Activated naive CD8-positive, alpha-beta T cell treated with anti-CD3 and anti-CD28 coated beads for 36 hours (primary cell): ENCODE results near the gene CDYL. TPM values are rescaled to one million over a fixed set of nuclear protein-coding genes. Genes with fewer than 3 reads are reported as not detected.

ENCODE experiments used
- DNase-seq: peaks from one replicate; pipeline ENCODE4 v3.0.0; 2021
- H3K27ac Mint-ChIP-seq: one replicate; pipeline ENCODE4 v1.8.0; 2022; ENCODE audit warnings: mild to moderate bottlenecking, moderate library complexity, mixed read lengths
- H3K27me3 Mint-ChIP-seq: one replicate; pipeline ENCODE4 v1.8.0; 2022; ENCODE audit warnings: mild to moderate bottlenecking, mixed read lengths
- H3K36me3 Mint-ChIP-seq: one replicate; pipeline ENCODE4 v1.8.0; 2021; ENCODE audit warnings: mild to moderate bottlenecking, mixed read lengths
- H3K4me1 Mint-ChIP-seq: one replicate; pipeline ENCODE4 v1.8.0; 2021; ENCODE audit warnings: mixed read lengths
- H3K4me3 Mint-ChIP-seq: one replicate; pipeline ENCODE4 v1.8.0; 2022; ENCODE audit warnings: mild to moderate bottlenecking, moderate library complexity, mixed read lengths
- H3K9me3 Mint-ChIP-seq: one replicate; pipeline ENCODE4 v1.8.0; 2022; ENCODE audit warnings: mixed read lengths
- total RNA-seq, 2 experiments: library from RNA; stranded (reverse); gene quantifications; one replicate each; pipeline ENCODE4 v1.2.3, GENCODE V29; 2021

CDYL gene
- total RNA-seq, 2 experiments from 2014 or later, result 38.8 to 40.5 TPM

DNA sequence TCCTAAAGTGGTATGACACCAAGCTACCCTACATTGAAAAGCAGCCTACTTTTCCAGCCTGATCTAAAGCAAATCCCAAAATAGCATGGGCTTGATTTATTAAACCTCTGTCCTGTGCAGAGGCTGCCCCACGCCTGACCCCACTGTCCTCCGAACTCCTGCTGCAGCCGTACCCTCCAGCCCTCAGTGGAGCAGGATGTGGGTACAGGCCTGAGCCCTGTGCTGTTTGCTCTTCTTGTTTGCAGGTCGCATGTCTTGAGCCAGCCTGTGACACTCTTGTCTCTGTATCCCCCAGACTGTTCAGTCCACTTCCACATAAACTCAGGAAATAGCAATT is 166.4 kb downstream of the CDYL start:
- peaks cover 35% of the 10 kb centered on the region for H3K4me1 Mint-ChIP-seq
- H3K27me3 Mint-ChIP-seq, result no peaks in the 10 kb centered on the region
- H3K4me3 Mint-ChIP-seq, result no peak overlapping the region
- no peak for DNase-seq
- peak overlapping the region; percentile 1 for H3K27ac Mint-ChIP-seq
- H3K36me3 Mint-ChIP-seq, result peaks cover 9% of the 10 kb centered on the region
- H3K9me3 Mint-ChIP-seq, result no peaks in the 10 kb centered on the region

DNA sequence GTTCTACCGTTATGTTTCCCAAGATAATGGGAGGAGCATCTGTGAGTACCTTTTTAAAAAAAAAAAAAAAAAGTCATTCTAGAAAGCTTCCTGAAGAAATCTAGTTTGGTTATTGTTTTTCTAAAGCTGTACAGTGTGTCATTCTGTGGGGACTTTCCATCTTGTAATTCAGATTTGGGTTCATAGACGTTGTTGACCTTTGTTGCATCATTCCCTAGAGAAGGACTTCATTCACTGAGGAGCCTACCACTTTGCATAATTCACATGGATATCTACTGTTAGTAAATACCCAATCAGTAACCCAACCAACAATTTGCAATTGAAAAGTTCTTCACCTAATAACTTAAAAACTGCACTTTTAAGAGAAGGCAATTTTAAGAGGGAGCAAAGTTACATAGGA is 167.5 kb downstream of the CDYL start:
- no peak for DNase-seq
- H3K4me1 Mint-ChIP-seq, result peaks cover 32% of the 10 kb centered on the region
- H3K4me3 Mint-ChIP-seq, result no peak overlapping the region
- no peaks in the 10 kb centered on the region for H3K9me3 Mint-ChIP-seq
- H3K27me3 Mint-ChIP-seq, result no peaks in the 10 kb centered on the region
- H3K27ac Mint-ChIP-seq, result no peak overlapping the region
- H3K36me3 Mint-ChIP-seq, result peaks cover 4% of the 10 kb centered on the region

DNA sequence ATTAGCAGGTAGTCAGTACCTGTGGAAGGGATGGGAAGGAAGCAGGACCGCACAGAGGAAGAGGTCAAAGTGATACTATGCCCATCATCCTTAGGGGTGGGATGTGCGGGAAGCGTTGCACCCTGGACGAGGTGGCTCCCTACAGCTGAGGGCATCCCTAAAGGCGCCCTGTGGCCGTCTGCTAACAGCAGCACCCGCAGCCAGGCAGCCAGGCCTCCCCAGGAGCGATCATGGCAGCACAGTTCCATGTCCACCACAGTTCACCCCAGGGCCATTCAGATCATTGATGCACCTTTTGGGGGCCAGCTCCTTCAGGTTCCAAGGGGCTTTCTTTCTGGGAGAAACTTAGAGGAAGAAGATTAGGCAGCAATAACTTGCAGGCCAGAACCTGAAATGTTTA is 168.1 kb downstream of the CDYL start:
- Mint-ChIP-seq H3K27me3 (no peaks in the 10 kb centered on the region), H3K27ac (no peak overlapping the region), H3K4me3 (no peak overlapping the region), H3K36me3 (peaks cover 4% of the 10 kb centered on the region), H3K4me1 (peaks cover 27% of the 10 kb centered on the region), H3K9me3 (no peaks in the 10 kb centered on the region)
- DNase-seq, result no peak

DNA sequence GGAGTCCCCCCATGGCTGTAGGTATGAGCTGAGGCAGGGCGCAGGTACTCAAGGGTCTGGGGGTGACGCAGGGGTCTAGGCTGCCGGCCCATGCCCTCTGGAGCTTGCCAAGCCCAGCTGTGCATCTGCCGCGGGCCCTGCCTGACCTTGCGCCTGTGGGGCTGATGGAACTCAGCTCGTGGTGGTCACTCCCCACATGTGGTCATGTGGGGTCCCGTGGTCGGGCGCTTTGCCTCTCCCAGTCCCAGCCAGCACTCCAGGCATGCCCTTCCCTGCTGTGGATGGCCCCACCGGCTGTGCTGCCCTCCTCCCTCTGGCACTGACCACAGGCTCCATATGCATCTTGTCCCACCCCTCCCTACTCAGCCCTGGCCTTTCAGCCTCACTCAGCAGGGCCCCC is 170.3 kb downstream of the CDYL start:
- peaks cover 8% of the 10 kb centered on the region for H3K36me3 Mint-ChIP-seq
- no peaks in the 10 kb centered on the region for H3K9me3 Mint-ChIP-seq
- H3K4me3 Mint-ChIP-seq, result no peak overlapping the region
- peaks cover 14% of the 10 kb centered on the region for H3K4me1 Mint-ChIP-seq
- no peak for DNase-seq
- no peak overlapping the region for H3K27ac Mint-ChIP-seq
- no peaks in the 10 kb centered on the region for H3K27me3 Mint-ChIP-seq

DNA sequence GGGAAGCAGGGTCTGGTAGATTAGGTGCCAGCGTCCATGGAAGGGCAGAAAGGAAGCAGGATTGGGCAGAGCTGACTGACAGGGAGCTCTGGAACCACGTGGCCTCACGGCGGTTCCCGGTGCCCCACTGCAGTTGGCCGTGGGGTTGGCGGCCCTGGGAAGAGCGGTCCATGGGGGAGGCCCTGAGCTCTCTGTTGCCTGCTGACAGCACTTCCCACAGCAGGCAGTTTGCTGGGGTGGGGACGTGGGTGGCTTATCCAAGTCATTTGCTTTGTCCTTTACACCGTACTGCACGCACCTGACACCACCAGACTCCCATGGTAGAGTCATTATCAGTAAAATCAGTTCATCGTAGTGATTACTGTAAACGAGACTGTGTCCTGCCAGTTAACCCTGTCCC is 171.5 kb downstream of the CDYL start:
- no peak overlapping the region for H3K4me3 Mint-ChIP-seq
- DNase-seq, result no peak
- H3K9me3 Mint-ChIP-seq, result no peaks in the 10 kb centered on the region
- peaks cover 4% of the 10 kb centered on the region for H3K4me1 Mint-ChIP-seq
- H3K27ac Mint-ChIP-seq, result no peak overlapping the region
- peaks cover 11% of the 10 kb centered on the region for H3K36me3 Mint-ChIP-seq
- no peaks in the 10 kb centered on the region for H3K27me3 Mint-ChIP-seq

DNA sequence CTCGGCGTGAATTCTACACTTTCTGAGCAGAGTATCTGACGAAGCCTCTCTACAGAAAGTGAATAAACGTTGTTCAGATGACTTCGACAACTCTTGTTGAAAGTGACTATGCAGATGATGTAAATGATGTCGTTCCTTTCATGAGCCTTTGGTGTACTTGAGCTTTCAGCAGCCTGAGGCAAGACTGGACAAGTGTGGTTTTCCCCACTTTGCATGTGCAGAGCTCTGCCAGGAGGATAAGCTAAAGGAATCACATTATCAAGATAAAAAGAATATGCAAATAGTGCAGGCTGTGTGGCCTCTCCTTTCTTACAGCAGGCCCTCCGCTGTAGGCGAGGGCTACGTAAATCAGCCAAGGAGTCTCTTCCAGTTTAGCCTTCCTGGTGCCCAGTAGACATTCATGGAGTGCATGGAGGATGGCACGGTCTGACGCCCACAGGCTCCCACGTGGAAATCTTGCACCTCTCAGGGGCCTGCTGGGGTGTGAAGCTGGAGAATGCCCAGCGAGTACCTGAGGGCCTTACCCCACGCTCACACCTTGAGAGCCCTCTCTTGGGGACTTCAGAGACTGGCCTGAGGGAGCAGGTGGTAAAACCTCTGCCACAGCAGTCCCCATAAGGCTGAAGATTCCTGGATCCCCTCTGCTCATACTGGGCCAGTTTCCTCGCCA is 172.7 kb downstream of the CDYL start:
- Mint-ChIP-seq H3K9me3 (no peaks in the 10 kb centered on the region), H3K27me3 (no peaks in the 10 kb centered on the region), H3K36me3 (peaks cover 8% of the 10 kb centered on the region), H3K27ac (no peak overlapping the region), H3K4me1 (no peaks in the 10 kb centered on the region), H3K4me3 (no peak overlapping the region)
- no peak for DNase-seq

GRCh38 chr6:4950076-4950475 is 173.9 kb downstream of the CDYL start:
- no peaks in the 10 kb centered on the region for H3K27me3 Mint-ChIP-seq
- no peak for DNase-seq

DNA sequence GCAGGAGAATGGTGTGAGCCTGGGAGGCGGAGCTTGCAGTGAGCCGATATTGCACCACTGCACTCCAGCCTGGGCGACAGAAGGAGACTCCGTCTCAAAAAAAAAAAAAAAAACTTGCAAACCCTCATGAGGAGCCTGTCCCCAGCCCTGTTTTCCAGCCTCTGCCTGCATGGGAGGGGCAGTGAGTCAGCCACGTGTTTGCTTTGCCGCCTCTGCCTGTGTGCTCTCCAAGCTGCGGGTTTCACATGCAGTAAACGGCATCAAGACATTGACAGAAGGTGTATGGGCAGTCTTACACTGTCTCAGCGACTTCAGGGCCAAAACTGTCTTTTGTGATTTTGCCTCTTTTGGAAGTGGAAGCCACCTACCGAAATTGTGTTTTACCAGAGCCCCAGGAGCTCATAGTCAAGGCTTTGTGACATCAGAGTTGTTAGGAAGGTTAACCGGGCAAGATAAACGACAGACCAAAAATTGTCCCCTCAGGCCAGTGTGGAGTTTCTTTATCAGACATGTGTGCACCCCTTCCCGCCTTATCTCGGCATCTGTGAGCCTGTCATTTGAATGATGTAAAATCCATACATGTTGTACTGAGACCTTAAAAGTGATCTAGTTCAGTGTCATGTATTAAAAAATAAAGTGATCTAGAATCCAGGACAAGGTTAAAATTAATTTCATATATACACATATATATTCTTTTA is 174.8 kb downstream of the CDYL start:
- Mint-ChIP-seq H3K36me3 (peaks cover 8% of the 10 kb centered on the region), H3K27ac (no peak overlapping the region), H3K27me3 (no peaks in the 10 kb centered on the region), H3K9me3 (no peaks in the 10 kb centered on the region), H3K4me1 (no peaks in the 10 kb centered on the region), H3K4me3 (no peak overlapping the region)
- no peak for DNase-seq

More at GRCh38 chr6:4950076-4950475, 173.9 kb downstream of the CDYL start:
- Mint-ChIP-seq H3K4me3 (no peak overlapping the region), H3K36me3 (peaks cover 8% of the 10 kb centered on the region), H3K9me3 (no peaks in the 10 kb centered on the region), H3K27ac (no peak overlapping the region), H3K4me1 (no peaks in the 10 kb centered on the region)

DNA sequence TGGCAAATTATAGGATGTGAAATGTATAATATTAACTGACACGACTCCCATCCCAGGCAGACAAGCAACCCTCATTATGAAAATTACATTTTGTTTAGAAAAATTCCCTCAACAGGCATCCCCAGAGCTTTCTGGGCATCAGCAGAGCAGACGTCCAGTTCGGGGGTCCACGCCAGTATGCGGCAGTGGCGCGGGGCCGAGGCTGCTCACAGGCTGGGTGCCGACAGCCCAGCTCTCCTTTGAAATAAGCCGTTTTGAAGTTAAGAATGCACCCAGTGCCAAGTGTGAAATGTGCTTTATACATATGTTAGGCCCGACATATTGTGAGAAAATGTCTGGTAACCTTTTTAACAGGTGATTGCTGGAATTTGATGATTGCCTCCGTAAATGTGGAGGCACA is 177.2 kb downstream of the CDYL start:
- Mint-ChIP-seq H3K4me1 (no peaks in the 10 kb centered on the region), H3K9me3 (no peaks in the 10 kb centered on the region), H3K36me3 (peaks cover 8% of the 10 kb centered on the region), H3K27ac (no peak overlapping the region), H3K27me3 (no peaks in the 10 kb centered on the region), H3K4me3 (no peak overlapping the region)
- no peak for DNase-seq

- no peaks in the 10 kb centered on the region for H3K4me1 Mint-ChIP-seq
- H3K27me3 Mint-ChIP-seq, result no peaks in the 10 kb centered on the region
- no peak overlapping the region for H3K4me3 Mint-ChIP-seq
- H3K36me3 Mint-ChIP-seq, result peaks cover 4% of the 10 kb centered on the region
- H3K27ac Mint-ChIP-seq, result no peak overlapping the region
- H3K9me3 Mint-ChIP-seq, result peaks cover 4% of the 10 kb centered on the region
- no peak for DNase-seq
Observed at GRCh38 chr6:4956625-4957024, 180.4 kb downstream of the CDYL start.

GRCh38 chr6:4957521-4958231 is 181.5 kb downstream of the CDYL start:
- Mint-ChIP-seq H3K4me1 (no peaks in the 10 kb centered on the region), H3K27me3 (no peaks in the 10 kb centered on the region), H3K36me3 (no peaks in the 10 kb centered on the region), H3K27ac (no peak overlapping the region), H3K9me3 (peaks cover 4% of the 10 kb centered on the region), H3K4me3 (no peak overlapping the region)
- no peak for DNase-seq

GRCh38 chr6:4958624-4959023 is 182.4 kb downstream of the CDYL start:
- Mint-ChIP-seq H3K4me3 (no peak overlapping the region), H3K27ac (no peak overlapping the region)

DNA sequence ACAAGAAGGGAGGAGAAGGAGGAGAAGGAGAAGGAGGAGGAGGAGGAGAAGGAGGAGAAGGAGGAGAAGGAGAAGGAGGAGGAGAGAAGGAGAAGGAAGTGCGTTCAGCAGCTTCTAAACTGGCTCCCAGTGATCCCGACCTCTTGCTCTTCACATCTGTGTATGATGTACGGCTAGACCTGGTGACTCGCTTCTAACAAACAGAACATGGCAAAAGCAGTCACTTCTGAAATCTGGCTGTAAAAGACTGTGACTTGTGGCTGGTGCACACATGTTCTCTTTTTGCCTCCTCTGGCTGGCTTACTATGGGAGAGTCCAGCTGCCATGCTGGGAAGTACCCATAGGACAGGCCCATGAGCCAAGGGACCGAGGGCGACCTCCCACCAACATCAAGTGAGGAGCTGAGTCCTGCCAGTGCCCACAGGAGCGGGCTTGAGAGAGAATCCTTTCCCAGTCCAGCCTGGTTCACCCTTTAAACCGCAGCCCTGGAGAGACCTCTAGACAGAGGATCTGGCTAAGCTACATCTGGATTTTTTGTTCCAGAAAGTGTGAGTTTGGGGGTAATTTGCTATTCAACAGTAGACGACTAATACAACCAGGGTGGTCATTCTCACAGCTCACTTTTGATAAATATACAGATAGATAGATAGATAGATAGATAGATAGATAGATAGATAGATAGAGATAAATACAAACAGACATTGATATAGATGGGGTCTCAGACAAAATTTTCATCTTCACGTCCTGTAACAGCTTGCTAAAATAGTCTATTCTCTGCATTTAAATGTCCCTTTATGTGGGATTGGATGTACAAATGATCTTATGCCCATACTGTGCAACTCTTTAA is 185.3 kb downstream of the CDYL start:
- Mint-ChIP-seq H3K27ac (no peak overlapping the region), H3K4me1 (no peaks in the 10 kb centered on the region), H3K36me3 (no peaks in the 10 kb centered on the region), H3K4me3 (no peak overlapping the region), H3K27me3 (no peaks in the 10 kb centered on the region), H3K9me3 (peaks cover 4% of the 10 kb centered on the region)
- no peak for DNase-seq

More at GRCh38 chr6:4958624-4959023, 182.4 kb downstream of the CDYL start:
- DNase-seq, result no peak
- Mint-ChIP-seq H3K27me3 (no peaks in the 10 kb centered on the region), H3K9me3 (peaks cover 4% of the 10 kb centered on the region), H3K36me3 (no peaks in the 10 kb centered on the region), H3K4me1 (no peaks in the 10 kb centered on the region)

- Mint-ChIP-seq H3K27ac (no peak overlapping the region), H3K4me1 (no peaks in the 10 kb centered on the region), H3K36me3 (no peaks in the 10 kb centered on the region), H3K27me3 (no peaks in the 10 kb centered on the region), H3K4me3 (no peak overlapping the region), H3K9me3 (peaks cover 4% of the 10 kb centered on the region)
- DNase-seq, result no peak
Observed at GRCh38 chr6:4962905-4963304, 186.7 kb downstream of the CDYL start.
